Activated B cell treated with CpG ODN at 0.5 μM for 24 hours (primary cell): ENCODE measurements around the gene NCAM2. TPM values are rescaled to one million over a fixed set of nuclear protein-coding genes. Genes with fewer than 3 reads are reported as not detected.

Experiments
- ATAC-seq: fragments of 200-7000 bp; cut with Tn5 transposase; one replicate; pipeline ENCODE4 v1.10.0; 2021; ENCODE audit warnings: low read depth, mild to moderate bottlenecking, moderate library complexity
- CTCF ChIA-PET: fragments of 350-600 bp; sonication (Branson Sonifier 250); formaldehyde crosslinking; loops from one replicate; lab custom pipeline; 2021; ENCODE audit warnings: antibody characterized with exemption; lab: Charles Lee
- POLR2A ChIA-PET: fragments of 350-600 bp; sonication (Branson Sonifier 250); formaldehyde crosslinking; loops from one replicate; lab custom pipeline; 2021; ENCODE audit warnings: antibody characterized with exemption; lab: Charles Lee
- DNase-seq: peaks from one replicate; pipeline ENCODE4 v3.0.0; 2022
- H3K27ac Mint-ChIP-seq: one replicate; pipeline ENCODE4 v1.8.0; 2020; ENCODE audit warnings: mixed read lengths
- H3K27me3 Mint-ChIP-seq: one replicate; pipeline ENCODE4 v1.8.0; 2021; ENCODE audit warnings: mixed read lengths
- H3K36me3 Mint-ChIP-seq: one replicate; pipeline ENCODE4 v1.8.0; 2021; ENCODE audit warnings: low read depth, mixed read lengths
- H3K4me1 Mint-ChIP-seq: one replicate; pipeline ENCODE4 v1.8.0; 2021; ENCODE audit warnings: mixed read lengths
- H3K4me3 Mint-ChIP-seq: one replicate; pipeline ENCODE4 v1.8.0; 2020; ENCODE audit warnings: mild to moderate bottlenecking, mixed read lengths
- H3K9me3 Mint-ChIP-seq: one replicate; pipeline ENCODE4 v1.8.0; 2020; ENCODE audit warnings: mixed read lengths
- CTCF ChIP-seq: fragments of 200-600 bp; IDR thresholded peaks from one replicate; pipeline ENCODE4 v1.8.0; 2022; ENCODE audit warnings: antibody characterized with exemption, mild to moderate bottlenecking
- intact Hi-C: fragments of 100-400 bp; cut with micrococcal nuclease; formaldehyde crosslinking; loops from one replicate; pipeline ENCODE4 v1.15.1; 2024
- total RNA-seq: library from RNA; stranded (reverse); gene quantifications from 2 replicates; pipeline ENCODE4 v1.2.3, GENCODE V29; 2022

Gene NCAM2
- total RNA-seq, 1 donor from 2014 or later: not detected

GRCh38 chr21:21034036-21034435 lies 35.8 kb downstream of the NCAM2 start:
- Mint-ChIP-seq H3K36me3 (no peaks in the 10 kb centered on the region), H3K27me3 (no peaks in the 10 kb centered on the region), H3K4me1 (no peaks in the 10 kb centered on the region), H3K27ac (no peak overlapping the region), H3K4me3 (no peak overlapping the region), H3K9me3 (no peaks in the 10 kb centered on the region)
- TF ChIP-seq CTCF: no peak
- intact Hi-C loops: no loop called here
- CTCF ChIA-PET: no interaction called here
- POLR2A ChIA-PET: no interaction called here
- ATAC-seq (no peak), DNase-seq (no peak)

- Mint-ChIP-seq H3K36me3 (no peaks in the 10 kb centered on the region), H3K27ac (no peak overlapping the region), H3K27me3 (no peaks in the 10 kb centered on the region), H3K4me1 (no peaks in the 10 kb centered on the region), H3K4me3 (no peak overlapping the region), H3K9me3 (no peaks in the 10 kb centered on the region)
- ChIA-PET POLR2A (no interaction called here), CTCF (no interaction called here)
- TF ChIP-seq CTCF: no peak
- intact Hi-C loops: no loop called here
- DNase-seq (no peak), ATAC-seq (no peak)
These were observed 41.5 kb downstream of the NCAM2 start for GRCh38 chr21:21039624-21040170.

GRCh38 chr21:21045518-21045917 lies 47.3 kb downstream of the NCAM2 start:
- H3K4me1 Mint-ChIP-seq: no peaks in the 10 kb centered on the region
- CTCF ChIA-PET: no interaction called here
- H3K36me3 Mint-ChIP-seq: no peaks in the 10 kb centered on the region
- ATAC-seq (no peak), DNase-seq (no peak)
- no peaks in the 10 kb centered on the region for H3K27me3 Mint-ChIP-seq
- H3K4me3 Mint-ChIP-seq: no peak overlapping the region
- H3K9me3 Mint-ChIP-seq: peaks cover 2% of the 10 kb centered on the region
- TF ChIP-seq CTCF: no peak
- POLR2A ChIA-PET: no interaction called here
- no peak overlapping the region for H3K27ac Mint-ChIP-seq
- intact Hi-C loops: no loop called here

- H3K4me3 Mint-ChIP-seq: no peak overlapping the region
- POLR2A ChIA-PET: no interaction called here
- H3K9me3 Mint-ChIP-seq: peaks cover 2% of the 10 kb centered on the region
- no peak overlapping the region for H3K27ac Mint-ChIP-seq
- H3K4me1 Mint-ChIP-seq: no peaks in the 10 kb centered on the region
- no peak for TF ChIP-seq CTCF
- intact Hi-C loops: no loop called here
- DNase-seq: no peak
- H3K36me3 Mint-ChIP-seq: no peaks in the 10 kb centered on the region
- CTCF ChIA-PET: no interaction called here
- no peak for ATAC-seq
- no peaks in the 10 kb centered on the region for H3K27me3 Mint-ChIP-seq
These were observed 47.9 kb downstream of the NCAM2 start for GRCh38 chr21:21046063-21046462.

- DNase-seq (no peak), ATAC-seq (no peak)
- H3K27ac Mint-ChIP-seq: no peak overlapping the region
- POLR2A ChIA-PET: no interaction called here
- intact Hi-C loops: no loop called here
- no peak overlapping the region for H3K4me3 Mint-ChIP-seq
- CTCF ChIA-PET: no interaction called here
- no peaks in the 10 kb centered on the region for H3K27me3 Mint-ChIP-seq
- no peaks in the 10 kb centered on the region for H3K4me1 Mint-ChIP-seq
- no peak for TF ChIP-seq CTCF
- no peaks in the 10 kb centered on the region for H3K36me3 Mint-ChIP-seq
- peaks cover 3% of the 10 kb centered on the region for H3K9me3 Mint-ChIP-seq
These were observed 53.2 kb downstream of the NCAM2 start for GRCh38 chr21:21051109-21052055.
